ENCODE data around the gene SNAPIN. TPM values are rescaled to one million over a fixed set of nuclear protein-coding genes. Genes with fewer than 3 reads are reported as not detected.

The SNAPIN gene
- polyA plus RNA-seq, 1 donor: 30.9 TPM

- H3K4me3 ChIP-seq (ENCODE audit: low read length): peak overlapping the region; percentile 25
- H3K27ac ChIP-seq (ENCODE audit: low read length): no peak overlapping the region
- peaks cover 5% of the 10 kb centered on the region for H3K9me3 ChIP-seq (ENCODE audit: control insufficient read depth, low read depth, low read length)
- H3K27me3 ChIP-seq (ENCODE audit: control insufficient read depth, insufficient read depth, low read length): peaks cover 49% of the 10 kb centered on the region
- H3K36me3 ChIP-seq (ENCODE audit: control insufficient read depth, insufficient read depth, low read length): no peaks in the 10 kb centered on the region
- WGBS (ENCODE audit: insufficient coverage, low lambda C conversion rate): 0% methylated on average over 1 of the region's 29 CpGs
- peak in 1 of 2 donors; percentile 40 for DNase-seq
- peaks cover 12% of the 10 kb centered on the region for H3K4me1 ChIP-seq (ENCODE audit: control insufficient read depth, insufficient read depth, low read length)
These were observed 19.4 kb downstream of the SNAPIN start for GRCh38 chr1:153677718-153678518.

DNA sequence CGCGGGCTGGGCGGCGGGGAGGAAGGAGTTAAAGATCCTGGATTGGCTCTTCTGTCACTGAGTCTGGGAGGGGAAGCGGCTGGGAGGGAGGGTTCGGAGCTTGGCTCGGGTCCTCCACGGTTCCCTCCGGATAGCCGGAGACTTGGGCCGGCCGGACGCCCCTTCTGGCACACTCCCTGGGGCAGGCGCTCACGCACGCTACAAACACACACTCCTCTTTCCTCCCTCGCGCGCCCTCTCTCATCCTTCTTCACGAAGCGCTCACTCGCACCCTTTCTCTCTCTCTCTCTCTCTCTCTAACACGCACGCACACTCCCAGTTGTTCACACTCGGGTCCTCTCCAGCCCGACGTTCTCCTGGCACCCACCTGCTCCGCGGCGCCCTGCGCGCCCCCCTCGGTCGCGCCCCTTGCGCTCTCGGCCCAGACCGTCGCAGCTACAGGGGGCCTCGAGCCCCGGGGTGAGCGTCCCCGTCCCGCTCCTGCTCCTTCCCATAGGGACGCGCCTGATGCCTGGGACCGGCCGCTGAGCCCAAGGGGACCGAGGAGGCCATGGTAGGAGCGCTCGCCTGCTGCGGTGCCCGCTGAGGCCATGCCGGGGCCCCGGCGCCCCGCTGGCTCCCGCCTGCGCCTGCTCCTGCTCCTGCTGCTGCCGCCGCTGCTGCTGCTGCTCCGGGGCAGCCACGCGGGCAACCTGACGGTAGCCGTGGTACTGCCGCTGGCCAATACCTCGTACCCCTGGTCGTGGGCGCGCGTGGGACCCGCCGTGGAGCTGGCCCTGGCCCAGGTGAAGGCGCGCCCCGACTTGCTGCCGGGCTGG is 20.2 kb downstream of the SNAPIN start, which contains the start of gene NPR1:
Gene NPR1, plus strand, starts transcription at position 170 of the 818 bp plus-strand sequence. Its CDS starts 421 bp downstream, at position 591.
- H3K27me3 ChIP-seq (ENCODE audit: control insufficient read depth, insufficient read depth, low read length): peaks cover 49% of the 10 kb centered on the region
- no peaks in the 10 kb centered on the region for H3K36me3 ChIP-seq (ENCODE audit: control insufficient read depth, insufficient read depth, low read length)
- peak in 1 of 2 donors; percentile 40 for DNase-seq
- H3K27ac ChIP-seq (ENCODE audit: low read length): no peak within 1 kb of the TSS
- H3K4me3 ChIP-seq (ENCODE audit: low read length): peak within 1 kb of the TSS; percentile 26
- H3K9me3 ChIP-seq (ENCODE audit: control insufficient read depth, low read depth, low read length): peaks cover 5% of the 10 kb centered on the region
- peaks cover 12% of the 10 kb centered on the region for H3K4me1 ChIP-seq (ENCODE audit: control insufficient read depth, insufficient read depth, low read length)
- 0% methylated on average over 6 of the region's 78 CpGs for WGBS (ENCODE audit: insufficient coverage, low lambda C conversion rate)

DNA sequence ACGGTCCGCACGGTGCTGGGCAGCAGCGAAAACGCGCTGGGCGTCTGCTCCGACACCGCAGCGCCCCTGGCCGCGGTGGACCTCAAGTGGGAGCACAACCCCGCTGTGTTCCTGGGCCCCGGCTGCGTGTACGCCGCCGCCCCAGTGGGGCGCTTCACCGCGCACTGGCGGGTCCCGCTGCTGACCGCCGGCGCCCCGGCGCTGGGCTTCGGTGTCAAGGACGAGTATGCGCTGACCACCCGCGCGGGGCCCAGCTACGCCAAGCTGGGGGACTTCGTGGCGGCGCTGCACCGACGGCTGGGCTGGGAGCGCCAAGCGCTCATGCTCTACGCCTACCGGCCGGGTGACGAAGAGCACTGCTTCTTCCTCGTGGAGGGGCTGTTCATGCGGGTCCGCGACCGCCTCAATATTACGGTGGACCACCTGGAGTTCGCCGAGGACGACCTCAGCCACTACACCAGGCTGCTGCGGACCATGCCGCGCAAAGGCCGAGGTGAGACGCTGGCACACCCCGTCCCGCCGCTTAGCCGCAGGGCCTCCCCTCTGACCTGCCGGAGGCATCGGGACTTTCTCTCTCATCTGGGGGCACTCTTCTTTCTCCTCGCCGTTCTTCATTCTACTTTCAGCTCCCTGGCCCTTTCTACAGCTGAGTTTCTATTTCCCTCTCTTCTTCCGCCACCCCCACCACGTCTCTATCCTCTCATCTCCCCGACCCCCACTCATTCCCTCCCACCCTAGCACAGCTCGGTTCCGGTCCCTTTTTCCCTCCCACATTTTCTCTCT is 21.0 kb downstream of the SNAPIN start:
- Histone ChIP-seq H3K36me3 (ENCODE audit: control insufficient read depth, insufficient read depth, low read length) (no peaks in the 10 kb centered on the region), H3K9me3 (ENCODE audit: control insufficient read depth, low read depth, low read length) (peaks cover 5% of the 10 kb centered on the region), H3K27me3 (ENCODE audit: control insufficient read depth, insufficient read depth, low read length) (peaks cover 49% of the 10 kb centered on the region), H3K27ac (ENCODE audit: low read length) (no peak overlapping the region), H3K4me1 (ENCODE audit: control insufficient read depth, insufficient read depth, low read length) (peaks cover 12% of the 10 kb centered on the region), H3K4me3 (ENCODE audit: low read length) (peak overlapping the region; percentile 26)
- peak in 1 of 2 donors; percentile 50 for DNase-seq
- WGBS (ENCODE audit: insufficient coverage, low lambda C conversion rate): 30% methylated on average over 3 of the region's 73 CpGs

DNA sequence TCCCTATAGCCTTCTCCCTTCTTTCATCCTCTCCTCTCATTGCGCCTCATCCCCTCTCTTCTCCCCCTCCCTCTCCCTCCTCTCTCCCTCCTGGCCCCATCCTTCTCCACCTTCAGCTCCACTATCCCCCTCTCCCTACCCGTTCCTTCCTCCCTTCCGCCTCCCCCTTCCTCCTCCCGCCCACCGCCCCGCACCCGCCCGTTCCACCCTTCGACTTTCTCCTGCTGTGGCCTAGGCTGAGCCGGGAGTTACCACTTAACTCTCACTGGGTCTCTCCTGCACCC is 21.6 kb downstream of the SNAPIN start:
- H3K4me1 ChIP-seq (ENCODE audit: control insufficient read depth, insufficient read depth, low read length): peaks cover 17% of the 10 kb centered on the region
- H3K27ac ChIP-seq (ENCODE audit: low read length): no peak overlapping the region
- peaks cover 51% of the 10 kb centered on the region for H3K27me3 ChIP-seq (ENCODE audit: control insufficient read depth, insufficient read depth, low read length)
- no peak for DNase-seq
- peaks cover 5% of the 10 kb centered on the region for H3K9me3 ChIP-seq (ENCODE audit: control insufficient read depth, low read depth, low read length)
- WGBS (ENCODE audit: insufficient coverage, low lambda C conversion rate): 43% methylated on average over 1 of the region's 10 CpGs
- no peaks in the 10 kb centered on the region for H3K36me3 ChIP-seq (ENCODE audit: control insufficient read depth, insufficient read depth, low read length)
- H3K4me3 ChIP-seq (ENCODE audit: low read length): peak overlapping the region; percentile 26

DNA sequence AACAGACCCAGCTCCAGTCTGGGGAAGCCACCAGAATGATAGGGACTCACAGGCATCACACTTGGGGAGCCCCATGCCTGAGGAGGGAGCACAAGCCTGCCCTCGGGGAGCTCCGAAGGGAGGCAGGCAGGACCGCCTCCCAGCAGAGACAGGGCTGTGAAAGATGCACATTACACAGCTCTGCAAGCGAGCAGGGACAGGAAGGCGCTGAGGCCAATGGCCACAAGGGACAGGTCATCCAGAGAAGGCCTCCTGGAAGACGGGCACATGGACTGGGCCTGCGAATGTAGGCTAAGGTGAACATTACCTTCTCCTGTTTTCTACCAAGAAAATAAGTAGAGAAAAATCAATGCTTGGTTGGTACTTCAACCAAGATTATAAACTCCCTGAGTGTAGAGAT is 24.2 kb downstream of the SNAPIN start:
- H3K36me3 ChIP-seq (ENCODE audit: control insufficient read depth, insufficient read depth, low read length): no peaks in the 10 kb centered on the region
- no CpG with 5 or more reads among the region's 7 CpGs for WGBS (ENCODE audit: insufficient coverage, low lambda C conversion rate)
- no peak overlapping the region for H3K27ac ChIP-seq (ENCODE audit: low read length)
- no peak overlapping the region for H3K4me3 ChIP-seq (ENCODE audit: low read length)
- DNase-seq: no peak
- peaks cover 5% of the 10 kb centered on the region for H3K9me3 ChIP-seq (ENCODE audit: control insufficient read depth, low read depth, low read length)
- H3K4me1 ChIP-seq (ENCODE audit: control insufficient read depth, insufficient read depth, low read length): peaks cover 17% of the 10 kb centered on the region
- H3K27me3 ChIP-seq (ENCODE audit: control insufficient read depth, insufficient read depth, low read length): peaks cover 49% of the 10 kb centered on the region

- peaks cover 3% of the 10 kb centered on the region for H3K9me3 ChIP-seq (ENCODE audit: control insufficient read depth, low read depth, low read length)
- 100% methylated on average over 1 of the region's 5 CpGs for WGBS (ENCODE audit: insufficient coverage, low lambda C conversion rate)
- H3K36me3 ChIP-seq (ENCODE audit: control insufficient read depth, insufficient read depth, low read length): no peaks in the 10 kb centered on the region
- H3K27me3 ChIP-seq (ENCODE audit: control insufficient read depth, insufficient read depth, low read length): peaks cover 38% of the 10 kb centered on the region
- H3K27ac ChIP-seq (ENCODE audit: low read length): no peak overlapping the region
- peak in 1 of 2 donors; percentile 51 for DNase-seq
- peaks cover 8% of the 10 kb centered on the region for H3K4me1 ChIP-seq (ENCODE audit: control insufficient read depth, insufficient read depth, low read length)
- H3K4me3 ChIP-seq (ENCODE audit: low read length): no peak overlapping the region
These were observed 25.4 kb downstream of the SNAPIN start for GRCh38 chr1:153683854-153684253.

DNA sequence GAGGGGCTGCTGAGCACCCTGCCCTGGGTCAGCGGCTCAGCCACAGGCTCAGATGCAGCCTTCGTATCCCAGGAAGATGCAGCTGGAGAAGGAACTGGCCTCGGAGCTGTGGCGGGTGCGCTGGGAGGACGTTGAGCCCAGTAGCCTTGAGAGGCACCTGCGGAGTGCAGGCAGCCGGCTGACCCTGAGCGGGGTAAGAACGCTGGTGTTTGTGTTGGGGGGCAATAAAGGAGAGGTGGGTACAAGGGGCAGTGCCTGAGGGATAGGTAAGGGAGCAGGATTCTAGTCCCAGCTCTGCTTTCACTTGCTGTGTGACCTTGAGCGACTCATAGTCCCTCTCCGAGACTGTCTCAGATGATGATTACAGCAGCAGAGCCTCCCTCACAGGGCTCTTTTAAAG is 26.4 kb downstream of the SNAPIN start:
- whole genome bisulfite sequencing (ENCODE audit: insufficient coverage, low lambda C conversion rate): no CpG with 5 or more reads among the region's 12 CpGs
- H3K36me3 ChIP-seq (ENCODE audit: control insufficient read depth, insufficient read depth, low read length): no peaks in the 10 kb centered on the region
- DNase-seq: peak in 1 of 2 donors; percentile 35

DNA sequence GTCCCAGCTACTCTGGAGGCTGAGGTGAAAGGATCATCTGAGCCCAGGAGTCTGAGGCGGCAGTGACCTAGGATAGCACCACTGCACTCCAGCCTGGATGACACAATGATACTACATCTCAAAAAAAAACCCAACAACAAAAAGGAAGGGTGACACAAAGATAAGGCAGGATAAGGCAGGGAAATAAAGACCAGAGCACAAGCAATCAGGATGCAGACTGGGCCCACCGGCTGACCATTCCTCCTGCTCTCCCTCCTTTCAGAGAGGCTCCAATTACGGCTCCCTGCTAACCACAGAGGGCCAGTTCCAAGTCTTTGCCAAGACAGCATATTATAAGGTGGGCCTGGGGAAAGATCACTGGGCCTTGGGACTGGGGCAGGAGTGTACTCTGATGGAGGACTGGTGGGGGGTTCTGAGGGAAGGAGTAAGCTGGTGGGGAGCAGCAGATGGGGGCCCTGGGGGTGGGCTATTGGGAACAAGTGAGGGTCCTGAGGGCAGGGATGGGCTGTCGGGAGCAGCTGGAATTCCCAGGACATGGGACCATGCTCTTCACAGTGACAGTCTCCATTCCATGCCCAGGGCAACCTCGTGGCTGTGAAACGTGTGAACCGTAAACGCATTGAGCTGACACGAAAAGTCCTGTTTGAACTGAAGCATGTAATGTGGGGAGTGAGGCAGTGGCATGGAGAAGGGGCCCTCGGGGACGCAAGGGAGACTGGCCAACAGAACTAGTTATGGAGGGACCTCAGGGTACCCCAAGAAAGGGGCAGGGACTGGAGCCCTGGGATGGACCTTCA is 27.2 kb downstream of the SNAPIN start:
- Histone ChIP-seq H3K4me3 (ENCODE audit: low read length) (no peak overlapping the region), H3K36me3 (ENCODE audit: control insufficient read depth, insufficient read depth, low read length) (no peaks in the 10 kb centered on the region), H3K4me1 (ENCODE audit: control insufficient read depth, insufficient read depth, low read length) (peaks cover 5% of the 10 kb centered on the region), H3K27ac (ENCODE audit: low read length) (no peak overlapping the region), H3K27me3 (ENCODE audit: control insufficient read depth, insufficient read depth, low read length) (peaks cover 19% of the 10 kb centered on the region), H3K9me3 (ENCODE audit: control insufficient read depth, low read depth, low read length) (no peaks in the 10 kb centered on the region)
- no peak for DNase-seq
- WGBS (ENCODE audit: insufficient coverage, low lambda C conversion rate): no CpG with 5 or more reads among the region's 11 CpGs

More for the DNA sequence above, 26.4 kb downstream of the SNAPIN start:
- H3K27me3 ChIP-seq (ENCODE audit: control insufficient read depth, insufficient read depth, low read length): peaks cover 27% of the 10 kb centered on the region
- peaks cover 5% of the 10 kb centered on the region for H3K4me1 ChIP-seq (ENCODE audit: control insufficient read depth, insufficient read depth, low read length)
- H3K27ac ChIP-seq (ENCODE audit: low read length): no peak overlapping the region
- no peak overlapping the region for H3K4me3 ChIP-seq (ENCODE audit: low read length)
- no peaks in the 10 kb centered on the region for H3K9me3 ChIP-seq (ENCODE audit: control insufficient read depth, low read depth, low read length)

DNA sequence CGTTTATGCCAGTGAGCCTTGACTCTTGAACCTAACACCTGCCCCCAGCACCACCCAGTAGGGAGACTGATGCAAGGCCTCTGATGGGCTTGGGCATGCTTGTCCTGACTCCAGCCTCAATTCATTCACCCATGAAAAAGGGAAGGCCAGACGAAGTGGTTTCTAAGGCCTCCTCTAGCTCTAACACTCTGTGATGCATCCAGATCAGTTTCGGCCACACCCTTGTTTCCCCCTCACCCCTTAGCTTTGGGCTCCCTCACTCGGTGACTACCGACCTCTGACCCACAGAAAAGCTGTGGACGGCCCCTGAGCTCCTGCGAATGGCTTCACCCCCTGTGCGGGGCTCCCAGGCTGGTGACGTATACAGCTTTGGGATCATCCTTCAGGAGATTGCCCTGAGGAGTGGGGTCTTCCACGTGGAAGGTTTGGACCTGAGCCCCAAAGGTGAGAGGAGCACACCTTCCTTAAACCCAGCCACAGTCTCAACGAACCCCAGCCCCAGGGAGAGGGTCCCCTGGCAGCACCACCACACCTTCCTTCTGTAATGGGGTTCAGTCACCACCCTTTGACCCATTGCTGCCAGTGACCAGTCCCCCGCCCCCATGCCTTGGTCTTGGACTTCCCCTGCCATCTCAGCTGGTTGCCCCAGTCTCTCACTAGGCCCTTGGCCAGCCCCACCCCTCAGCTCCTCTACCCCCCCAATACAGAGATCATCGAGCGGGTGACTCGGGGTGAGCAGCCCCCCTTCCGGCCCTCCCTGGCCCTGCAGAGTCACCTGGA is 29.0 kb downstream of the SNAPIN start:
- Histone ChIP-seq H3K4me1 (ENCODE audit: control insufficient read depth, insufficient read depth, low read length) (peaks cover 5% of the 10 kb centered on the region), H3K27ac (ENCODE audit: low read length) (no peak overlapping the region), H3K27me3 (ENCODE audit: control insufficient read depth, insufficient read depth, low read length) (peaks cover 5% of the 10 kb centered on the region), H3K36me3 (ENCODE audit: control insufficient read depth, insufficient read depth, low read length) (no peaks in the 10 kb centered on the region), H3K9me3 (ENCODE audit: control insufficient read depth, low read depth, low read length) (no peaks in the 10 kb centered on the region), H3K4me3 (ENCODE audit: low read length) (no peak overlapping the region)
- no peak for DNase-seq
- WGBS (ENCODE audit: insufficient coverage, low lambda C conversion rate): 80% methylated on average over 1 of the region's 16 CpGs
